GM12878 (cell line): ENCODE measurements around the gene TACC2. TPM values are rescaled to one million over a fixed set of nuclear protein-coding genes. Genes with fewer than 3 reads are reported as not detected.

Experiments used
- ATAC-seq: fragments of 200-7000 bp; cut with Tn5 transposase; 3 replicates; pipeline ENCODE4 v1.9.1; 2020; ENCODE audit warnings: mild to moderate bottlenecking, moderate library complexity
- BruUV-seq: library from RNA; stranded (reverse); fragments of 400-500 nt; replicated peaks from 2 replicates; lab custom pipeline; 2021; lab: Mats Ljungman, UMichigan
- CTCF ChIA-PET: fragments of 300-600 bp; sonication (Branson Sonifier 250); formaldehyde crosslinking; extraction: SDS; loops from one replicate; lab custom pipeline; 2021; ENCODE audit warnings: inconsistent platforms; lab: Yijun Ruan, JAX
- POLR2A ChIA-PET: fragments of 350-600 bp; formaldehyde crosslinking; extraction: SDS; loops from one replicate; lab custom pipeline; 2021; ENCODE audit warnings: inconsistent platforms; lab: Charles Lee
- RAD21 ChIA-PET: fragments of 300-600 bp; sonication (Branson Sonifier 250); formaldehyde crosslinking; loops from one replicate; lab custom pipeline; 2023; ENCODE audit warnings: antibody characterized with exemption; ENCODE audit not compliant: unreplicated experiment; lab: Charles Lee
- SMC1A ChIA-PET: fragments of 300-600 bp; sonication (Branson Sonifier 250); formaldehyde crosslinking; loops from one replicate; lab custom pipeline; 2023; ENCODE audit not compliant: unreplicated experiment, uncharacterized antibody; lab: Charles Lee
- DNase-seq: peaks from one replicate; pipeline ENCODE4 v3.0.0-alpha.2; 2011; ENCODE audit warnings: low read depth, low spot score
- FAIRE-seq: peaks from 3 replicates; lab custom pipeline; 2011; peaks lifted over from hg19 to GRCh38; lab: Jason Lieb, UNC
- H2AFZ ChIP-seq: 2 replicates; pipeline ENCODE4 v1.6.0; 2011; ENCODE audit warnings: low read depth, low read length, control low read depth; ENCODE audit not compliant: control insufficient read depth
- H3K27ac ChIP-seq: 2 replicates; pipeline ENCODE4 v1.5.1; 2011; ENCODE audit warnings: control low read depth; ENCODE audit not compliant: control insufficient read depth, insufficient read depth
- H3K27me3 ChIP-seq, 2 experiments: replicated peaks in 1 of 2; 2 replicates each; pipeline versions ENCODE4 v1.6.0 to v1.6.1; 2011; ENCODE audit warnings: low read length in 1 of 2; ENCODE audit not compliant: control insufficient read depth in 2 of 2, insufficient read depth in 2 of 2
- H3K36me3 ChIP-seq, 2 experiments: 2 replicates each; pipeline ENCODE4 v1.5.1; 2011; ENCODE audit warnings: low read length in 1 of 2; ENCODE audit not compliant: control insufficient read depth in 2 of 2, insufficient read depth in 2 of 2
- H3K4me1 ChIP-seq: 2 replicates; pipeline ENCODE4 v1.6.1; 2011; ENCODE audit warnings: mild to moderate bottlenecking, low read length, moderate library complexity, mixed read lengths; ENCODE audit not compliant: control insufficient read depth, insufficient read depth
- H3K4me2 ChIP-seq: 2 replicates; pipeline ENCODE4 v1.6.0; 2011; ENCODE audit warnings: control low read depth; ENCODE audit not compliant: control insufficient read depth, insufficient read depth
- H3K4me3 ChIP-seq: fragments of 200-600 bp; sonication (generic); 2 replicates; pipeline ENCODE4 v1.5.1; 2016
- H3K79me2 ChIP-seq: 2 replicates; pipeline ENCODE4 v1.6.0; 2011; ENCODE audit warnings: low read length; ENCODE audit not compliant: control insufficient read depth, insufficient read depth
- H3K9ac ChIP-seq: 2 replicates; pipeline ENCODE4 v1.8.0; 2011; ENCODE audit warnings: low read length, control low read depth, mixed read lengths; ENCODE audit not compliant: control insufficient read depth, insufficient read depth
- H3K9me3 ChIP-seq: replicated peaks from 3 replicates; pipeline ENCODE4 v1.5.1; 2011; ENCODE audit warnings: mild to moderate bottlenecking, low read length; ENCODE audit not compliant: control insufficient read depth, insufficient read depth
- H4K20me1 ChIP-seq: 2 replicates; pipeline ENCODE4 v1.6.0; 2011; ENCODE audit not compliant: control insufficient read depth, insufficient read depth
- CBFB ChIP-seq: IDR thresholded peaks from 2 replicates; pipeline ENCODE4 v1.6.1; 2016; ENCODE audit warnings: antibody characterized with exemption, low read depth
- MEF2A ChIP-seq: IDR thresholded peaks from 2 replicates; pipeline ENCODE4 v1.6.1; 2011; ENCODE audit warnings: low read depth, mild to moderate bottlenecking, low read length, moderate library complexity; ENCODE audit not compliant: insufficient read depth
- RCOR1 ChIP-seq: conservative IDR thresholded peaks from 2 replicates; pipeline ENCODE4 v1.6.1; 2012; ENCODE audit warnings: low read depth, low read length, improper control_type of control experiment
- SIX5 ChIP-seq: IDR thresholded peaks from 2 replicates; pipeline ENCODE4 v1.6.1; 2011; ENCODE audit warnings: mild to moderate bottlenecking, low read depth, low read length, moderate library complexity; ENCODE audit not compliant: severe bottlenecking
- WRNIP1 ChIP-seq: IDR thresholded peaks from 2 replicates; pipeline ENCODE4 v1.6.1; 2011; ENCODE audit warnings: low read depth, low read length, improper control_type of control experiment, borderline replicate concordance
- ZBED1 ChIP-seq: IDR thresholded peaks from 2 replicates; pipeline ENCODE4 v1.6.1; 2016; ENCODE audit warnings: borderline replicate concordance
- WGBS: methylation state at CpG from one replicate; pipeline ENCODE4 v1.1.6; 2016; ENCODE audit warnings: low lambda C conversion rate; ENCODE audit not compliant: insufficient replicate concordance, insufficient coverage; ENCODE audit errors: missing lambda C conversion rate; 5-methylcytosine and 5-hydroxymethylcytosine counted together
- in situ Hi-C: fragments of 300-500 bp; cut with MboI; formaldehyde crosslinking; loops from 9 replicates; pipeline ENCODE4 v1.14.3; 2018; ENCODE audit warnings: mixed read lengths
- intact Hi-C: fragments of 100-400 bp; cut with micrococcal nuclease; formaldehyde crosslinking; loops from one replicate; pipeline ENCODE4 v1.14.2; 2022; ENCODE audit not compliant: unreplicated experiment
- polyA plus RNA-seq, 11 experiments: library from polyadenylated mRNA; depleted of rRNA in 4 of 11; unstranded in 6 of 11; stranded (reverse) in 5 of 11; fragments of >200 nt; fragmentation: Nextera tagmentation in 4 of 11; fragmentation: Illumina TruSeq in 1 of 11; extraction: Ambion mirVana in 4 of 11; extraction: Trizol in 1 of 11; gene quantifications; 1 replicate in 1 of 11; 2 replicates in 10 of 11; pipeline versions ENCODE4 v1.2.1 to v1.2.3, GENCODE V29; 2011 to 2016; ENCODE audit warnings: inconsistent platforms in 2 of 11, missing spikeins in 2 of 11, low read depth in 1 of 11
- total RNA-seq, 4 experiments: library from RNA; depleted of rRNA in 3 of 4; stranded (reverse); fragments of >200 nt in 3 of 4; fragmentation: Illumina TruSeq in 1 of 4; extraction: Trizol in 1 of 4; gene quantifications; 2 replicates each; pipeline versions ENCODE4 v1.2.1 to v1.2.3, GENCODE V29; 2013 to 2021
- TF ChIP-seq, protein P1 (sequence below): fragments of 450-650 bp; formaldehyde crosslinking; IDR thresholded peaks from 2 replicates; pipeline ENCODE4 v1.4.0; 2022; ENCODE audit warnings: mild to moderate bottlenecking, moderate library complexity
- TF ChIP-seq, protein P2 (sequence below): fragments of 450-650 bp; IDR thresholded peaks from 2 replicates; pipeline ENCODE4 v1.6.1; 2018; ENCODE audit warnings: mild to moderate bottlenecking, low read depth, moderate library complexity; ENCODE audit not compliant: partially characterized antibody
- TF ChIP-seq, protein P3 (sequence below): fragments of 450-650 bp; IDR thresholded peaks from 2 replicates; pipeline ENCODE4 v1.6.1; 2017; ENCODE audit warnings: mild to moderate bottlenecking, moderate library complexity

The TACC2 gene
- total and polyA plus RNA-seq, 10 of the 15 experiments (the other 5 are each of a cell fraction or from before 2014, with no cell fraction given), result 0.07 to 0.64 (median 0.13) TPM; not detected in 5

DNA sequence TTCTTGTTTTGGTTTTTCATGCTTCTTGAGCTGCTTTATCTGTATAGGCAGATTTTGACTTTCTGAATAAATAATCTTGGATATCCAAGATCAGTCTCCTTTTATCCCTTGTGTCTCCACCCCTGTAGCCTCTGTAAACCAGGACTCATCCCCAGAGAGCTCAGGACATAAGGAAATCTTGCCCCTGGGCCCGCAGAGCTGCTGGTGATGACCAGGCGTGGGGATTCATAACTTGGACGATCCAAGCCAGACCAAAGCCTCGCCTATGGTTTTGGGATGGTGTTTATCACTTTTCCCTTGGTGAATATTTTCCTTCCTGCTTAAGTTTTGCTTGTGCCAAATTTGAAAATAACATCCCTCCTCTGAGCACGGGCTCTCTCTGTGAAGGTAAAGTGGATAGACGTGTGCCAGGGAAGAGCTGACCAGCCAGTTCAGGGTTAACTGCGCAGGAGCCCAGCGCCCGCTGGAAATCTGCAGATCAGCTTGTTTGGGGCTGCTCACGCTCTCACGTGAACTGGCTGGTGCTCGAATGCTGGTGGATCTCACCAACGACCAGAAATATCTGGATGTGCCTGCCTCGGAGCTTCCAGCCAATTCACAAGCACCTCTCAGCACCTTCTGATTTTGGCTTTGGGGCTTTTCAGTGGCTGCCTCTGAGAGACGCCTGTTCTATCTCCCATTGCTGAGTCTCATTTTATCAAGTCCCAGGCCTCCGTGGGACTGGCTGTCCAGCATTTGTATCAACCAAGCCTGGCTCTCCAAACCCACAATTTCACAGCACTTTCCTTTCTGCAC is 150.1 kb downstream of the TACC2 start (continued):
- TF ChIP-seq, protein P1, sequence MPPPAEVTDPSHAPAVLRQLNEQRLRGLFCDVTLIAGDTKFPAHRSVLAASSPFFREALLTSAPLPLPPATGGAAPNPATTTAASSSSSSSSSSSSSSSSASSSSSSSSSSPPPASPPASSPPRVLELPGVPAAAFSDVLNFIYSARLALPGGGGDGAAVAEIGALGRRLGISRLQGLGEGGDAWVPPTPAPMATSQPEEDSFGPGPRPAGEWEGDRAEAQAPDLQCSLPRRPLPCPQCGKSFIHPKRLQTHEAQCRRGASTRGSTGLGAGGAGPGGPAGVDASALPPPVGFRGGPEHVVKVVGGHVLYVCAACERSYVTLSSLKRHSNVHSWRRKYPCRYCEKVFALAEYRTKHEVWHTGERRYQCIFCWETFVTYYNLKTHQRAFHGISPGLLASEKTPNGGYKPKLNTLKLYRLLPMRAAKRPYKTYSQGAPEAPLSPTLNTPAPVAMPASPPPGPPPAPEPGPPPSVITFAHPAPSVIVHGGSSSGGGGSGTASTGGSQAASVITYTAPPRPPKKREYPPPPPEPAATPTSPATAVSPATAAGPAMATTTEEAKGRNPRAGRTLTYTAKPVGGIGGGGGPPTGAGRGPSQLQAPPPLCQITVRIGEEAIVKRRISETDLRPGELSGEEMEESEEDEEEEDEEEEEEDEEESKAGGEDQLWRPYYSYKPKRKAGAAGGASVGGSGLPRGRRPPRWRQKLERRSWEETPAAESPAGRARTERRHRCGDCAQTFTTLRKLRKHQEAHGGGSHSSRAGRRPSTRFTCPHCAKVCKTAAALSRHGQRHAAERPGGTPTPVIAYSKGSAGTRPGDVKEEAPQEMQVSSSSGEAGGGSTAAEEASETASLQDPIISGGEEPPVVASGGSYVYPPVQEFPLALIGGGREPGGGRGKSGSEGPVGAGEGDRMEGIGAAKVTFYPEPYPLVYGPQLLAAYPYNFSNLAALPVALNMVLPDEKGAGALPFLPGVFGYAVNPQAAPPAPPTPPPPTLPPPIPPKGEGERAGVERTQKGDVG (CRISPR knock-in tag), result no peak
- no peak for TF ChIP-seq WRNIP1
- no peak for TF ChIP-seq CBFB
- TF ChIP-seq, all 136 proteins: peak for 0

DNA sequence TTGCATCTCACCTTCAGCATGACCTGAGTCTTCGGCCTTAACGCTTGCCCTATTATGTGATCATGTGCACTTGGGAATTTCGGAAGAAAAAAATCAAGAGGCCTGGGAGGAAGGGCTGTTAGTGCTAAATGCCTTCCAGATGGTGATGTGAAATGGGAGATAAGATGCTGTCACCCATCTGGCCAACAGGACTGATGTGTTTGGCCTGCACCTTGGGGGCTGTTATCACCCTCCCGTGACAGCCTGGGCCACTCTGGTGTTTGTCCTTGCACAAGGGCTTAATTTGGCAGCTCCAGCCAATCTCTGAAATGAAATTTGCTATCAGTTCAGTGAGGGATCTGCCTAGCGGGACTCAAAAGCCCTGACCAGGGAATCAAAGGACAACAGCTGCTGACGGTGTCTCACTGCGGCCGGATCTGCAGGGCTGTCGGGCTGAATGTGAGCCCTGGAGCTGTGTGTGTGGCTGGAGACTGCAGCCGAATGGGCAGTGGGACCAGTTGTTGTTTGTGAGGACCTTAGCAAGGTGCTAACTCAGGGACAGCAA is 150.7 kb downstream of the TACC2 start:
- Histone ChIP-seq H2AFZ (no peak overlapping the region), H3K36me3 (no peaks in the 10 kb centered on the region; a peak in 1 of 4 replicates), H3K4me1 (no peaks in the 10 kb centered on the region), H3K4me2 (no peak overlapping the region), H3K27ac (no peak overlapping the region), H3K9ac (no peak overlapping the region), H4K20me1 (no peaks in the 10 kb centered on the region), H3K4me3 (no peak overlapping the region), H3K27me3 (0 out of 4 replicates have a peak, but pooled peaks cover 0 to 2% of the 10 kb centered on the region in 2 experiments), H3K9me3 (no peaks in the 10 kb centered on the region), H3K79me2 (no peaks in the 10 kb centered on the region)
- intact Hi-C loops (loop anchor here (10.0 kb wide), 1 partner anchor 295 kb away; no protein-coding TSS in a partner anchor), in situ Hi-C loops (no loop called here)
- SMC1A ChIA-PET, result no interaction called here
- ATAC-seq, result no peak
- POLR2A ChIA-PET, result no interaction called here
- no TSS peak for BruUV-seq
- no peak for FAIRE-seq
- 29% methylated on average over 10 of the region's 10 CpGs for WGBS
- DNase-seq, result no peak
- CTCF ChIA-PET, result no interaction called here
- RAD21 ChIA-PET, result no interaction called here
- no peak for TF ChIP-seq RCOR1
- TF ChIP-seq MEF2A, result no peak
- TF ChIP-seq, protein P2, sequence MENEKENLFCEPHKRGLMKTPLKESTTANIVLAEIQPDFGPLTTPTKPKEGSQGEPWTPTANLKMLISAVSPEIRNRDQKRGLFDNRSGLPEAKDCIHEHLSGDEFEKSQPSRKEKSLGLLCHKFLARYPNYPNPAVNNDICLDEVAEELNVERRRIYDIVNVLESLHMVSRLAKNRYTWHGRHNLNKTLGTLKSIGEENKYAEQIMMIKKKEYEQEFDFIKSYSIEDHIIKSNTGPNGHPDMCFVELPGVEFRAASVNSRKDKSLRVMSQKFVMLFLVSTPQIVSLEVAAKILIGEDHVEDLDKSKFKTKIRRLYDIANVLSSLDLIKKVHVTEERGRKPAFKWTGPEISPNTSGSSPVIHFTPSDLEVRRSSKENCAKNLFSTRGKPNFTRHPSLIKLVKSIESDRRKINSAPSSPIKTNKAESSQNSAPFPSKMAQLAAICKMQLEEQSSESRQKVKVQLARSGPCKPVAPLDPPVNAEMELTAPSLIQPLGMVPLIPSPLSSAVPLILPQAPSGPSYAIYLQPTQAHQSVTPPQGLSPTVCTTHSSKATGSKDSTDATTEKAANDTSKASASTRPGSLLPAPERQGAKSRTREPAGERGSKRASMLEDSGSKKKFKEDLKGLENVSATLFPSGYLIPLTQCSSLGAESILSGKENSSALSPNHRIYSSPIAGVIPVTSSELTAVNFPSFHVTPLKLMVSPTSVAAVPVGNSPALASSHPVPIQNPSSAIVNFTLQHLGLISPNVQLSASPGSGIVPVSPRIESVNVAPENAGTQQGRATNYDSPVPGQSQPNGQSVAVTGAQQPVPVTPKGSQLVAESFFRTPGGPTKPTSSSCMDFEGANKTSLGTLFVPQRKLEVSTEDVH, result no peak
- TF ChIP-seq ZBED1, result no peak
- TF ChIP-seq, protein P3, sequence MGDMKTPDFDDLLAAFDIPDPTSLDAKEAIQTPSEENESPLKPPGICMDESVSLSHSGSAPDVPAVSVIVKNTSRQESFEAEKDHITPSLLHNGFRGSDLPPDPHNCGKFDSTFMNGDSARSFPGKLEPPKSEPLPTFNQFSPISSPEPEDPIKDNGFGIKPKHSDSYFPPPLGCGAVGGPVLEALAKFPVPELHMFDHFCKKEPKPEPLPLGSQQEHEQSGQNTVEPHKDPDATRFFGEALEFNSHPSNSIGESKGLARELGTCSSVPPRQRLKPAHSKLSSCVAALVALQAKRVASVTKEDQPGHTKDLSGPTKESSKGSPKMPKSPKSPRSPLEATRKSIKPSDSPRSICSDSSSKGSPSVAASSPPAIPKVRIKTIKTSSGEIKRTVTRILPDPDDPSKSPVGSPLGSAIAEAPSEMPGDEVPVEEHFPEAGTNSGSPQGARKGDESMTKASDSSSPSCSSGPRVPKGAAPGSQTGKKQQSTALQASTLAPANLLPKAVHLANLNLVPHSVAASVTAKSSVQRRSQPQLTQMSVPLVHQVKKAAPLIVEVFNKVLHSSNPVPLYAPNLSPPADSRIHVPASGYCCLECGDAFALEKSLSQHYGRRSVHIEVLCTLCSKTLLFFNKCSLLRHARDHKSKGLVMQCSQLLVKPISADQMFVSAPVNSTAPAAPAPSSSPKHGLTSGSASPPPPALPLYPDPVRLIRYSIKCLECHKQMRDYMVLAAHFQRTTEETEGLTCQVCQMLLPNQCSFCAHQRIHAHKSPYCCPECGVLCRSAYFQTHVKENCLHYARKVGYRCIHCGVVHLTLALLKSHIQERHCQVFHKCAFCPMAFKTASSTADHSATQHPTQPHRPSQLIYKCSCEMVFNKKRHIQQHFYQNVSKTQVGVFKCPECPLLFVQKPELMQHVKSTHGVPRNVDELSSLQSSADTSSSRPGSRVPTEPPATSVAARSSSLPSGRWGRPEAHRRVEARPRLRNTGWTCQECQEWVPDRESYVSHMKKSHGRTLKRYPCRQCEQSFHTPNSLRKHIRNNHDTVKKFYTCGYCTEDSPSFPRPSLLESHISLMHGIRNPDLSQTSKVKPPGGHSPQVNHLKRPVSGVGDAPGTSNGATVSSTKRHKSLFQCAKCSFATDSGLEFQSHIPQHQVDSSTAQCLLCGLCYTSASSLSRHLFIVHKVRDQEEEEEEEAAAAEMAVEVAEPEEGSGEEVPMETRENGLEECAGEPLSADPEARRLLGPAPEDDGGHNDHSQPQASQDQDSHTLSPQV, result no peak
- no peak for TF ChIP-seq SIX5
